GM21786 (cell line): ENCODE measurements around the gene TTC28.

Source experiments
- ATAC-seq: cut with Tn5 transposase; IDR thresholded peaks from one replicate; pipeline ENCODE4 v1.9.1; 2021; ENCODE audit not compliant: unreplicated experiment

Gene TTC28

DNA sequence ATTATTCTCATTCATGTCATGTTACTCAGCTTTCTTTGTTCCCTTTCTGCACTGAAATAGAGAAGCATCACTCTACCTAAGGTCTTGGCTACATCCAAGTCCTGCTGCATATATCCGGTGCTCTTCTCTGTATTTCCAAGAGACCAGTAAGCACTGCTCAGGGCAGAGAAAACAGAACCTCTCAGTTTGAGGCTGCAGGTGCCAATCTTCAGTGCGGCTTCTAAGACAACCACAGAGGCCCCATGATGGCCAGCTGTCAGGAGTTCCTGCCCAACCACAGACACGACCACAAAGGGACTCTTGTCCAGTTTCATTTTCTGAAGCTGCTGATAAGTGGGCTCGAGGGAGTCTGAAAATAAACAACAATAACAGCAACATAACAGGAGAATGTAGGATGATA, 382.1 kb downstream of the TTC28 start:
- peak; percentile 75 for ATAC-seq

DNA sequence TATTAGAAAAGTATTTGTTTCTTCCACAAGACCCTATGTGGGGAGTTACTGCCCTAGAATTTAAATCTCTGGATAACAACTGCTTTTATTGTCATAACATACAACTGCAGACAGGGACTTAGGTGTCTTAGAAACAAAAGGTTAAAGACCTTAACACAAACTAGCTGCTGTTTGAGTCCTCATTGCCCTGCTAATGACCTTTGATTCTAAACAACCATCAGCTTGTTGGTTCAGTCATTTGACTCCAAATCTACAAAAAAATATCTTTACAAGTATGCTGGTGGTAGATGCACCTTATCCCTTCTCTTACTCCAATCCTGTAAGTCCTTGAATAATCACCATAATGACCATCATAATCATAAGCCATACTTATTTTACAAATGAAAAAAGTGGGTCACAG, 383.2 kb downstream of the TTC28 start:
- no peak for ATAC-seq

DNA sequence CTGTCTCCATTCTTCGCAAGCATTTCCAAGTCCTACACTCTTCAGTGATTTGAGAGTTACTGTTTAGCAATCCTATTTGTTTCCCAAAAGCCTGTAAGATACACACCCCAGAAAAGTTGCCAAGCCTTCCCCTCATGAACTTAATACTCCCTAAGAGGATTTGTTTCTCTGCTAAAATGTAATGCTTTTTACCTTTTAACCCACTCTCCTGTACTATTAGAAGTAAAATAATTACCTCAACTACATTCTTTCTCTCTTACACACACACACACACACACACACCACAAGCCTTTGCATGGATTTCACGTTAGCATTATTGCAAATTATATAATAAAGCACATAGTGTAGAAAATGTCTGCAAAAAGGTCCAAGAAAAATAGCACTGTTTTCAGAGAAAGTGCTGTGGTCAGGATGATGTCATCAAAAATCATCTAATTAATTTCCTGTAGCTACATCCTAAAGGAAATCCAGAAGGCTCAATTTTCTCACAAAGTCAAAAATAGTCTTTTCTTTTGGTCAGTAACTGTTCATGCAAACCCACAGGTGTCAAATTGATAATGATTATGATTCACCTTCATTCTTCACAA, 396.5 kb downstream of the TTC28 start:
- ATAC-seq, result no peak

DNA sequence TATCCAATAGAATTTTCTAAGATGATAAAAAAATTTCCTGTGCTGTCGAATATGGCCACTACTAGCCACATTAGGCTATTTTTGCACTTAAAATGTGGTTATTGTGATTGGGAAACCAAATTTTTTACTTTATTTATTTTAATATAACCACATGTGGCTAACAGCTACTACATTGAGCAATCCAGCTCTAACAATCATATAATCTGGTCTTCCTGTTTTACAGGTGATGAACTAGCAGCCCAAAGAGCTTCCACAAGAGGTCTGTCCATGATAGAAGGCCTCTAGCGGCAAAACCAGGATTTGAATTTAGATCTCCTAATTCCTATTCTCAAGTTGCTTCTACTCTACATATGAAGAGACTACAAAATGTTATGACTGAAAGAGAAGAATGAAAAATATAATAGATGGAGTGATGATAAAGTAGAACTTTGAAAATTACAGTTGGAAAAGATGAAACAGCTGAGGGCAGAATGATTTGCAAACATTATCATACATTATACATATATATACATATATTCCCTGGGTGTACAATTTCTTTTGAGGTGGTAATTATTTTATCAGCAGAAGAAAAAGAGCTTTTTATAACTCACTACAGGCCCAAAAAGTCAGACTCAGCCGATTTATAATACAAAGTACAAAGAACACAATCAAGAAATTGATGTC, 397.1 kb downstream of the TTC28 start:
- no peak for ATAC-seq

DNA sequence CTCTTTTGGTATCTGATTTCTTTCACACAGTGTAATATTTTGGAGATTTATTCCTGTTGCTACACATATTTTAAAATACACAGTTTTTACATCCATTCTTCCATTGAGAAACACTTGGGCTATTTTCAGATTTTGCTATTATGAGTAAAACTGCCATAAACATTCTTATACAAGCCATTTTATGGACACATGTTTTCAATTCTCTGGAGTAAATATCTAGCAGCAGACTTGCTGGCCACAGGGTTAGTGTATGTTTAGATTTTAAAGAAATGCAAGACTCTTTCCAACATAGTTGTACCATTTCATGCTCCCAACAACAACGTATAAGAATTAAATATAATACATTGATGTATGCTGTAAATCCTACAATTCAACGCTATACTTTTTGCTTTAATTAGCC, 399.8 kb downstream of the TTC28 start:
- ATAC-seq, result no peak

DNA sequence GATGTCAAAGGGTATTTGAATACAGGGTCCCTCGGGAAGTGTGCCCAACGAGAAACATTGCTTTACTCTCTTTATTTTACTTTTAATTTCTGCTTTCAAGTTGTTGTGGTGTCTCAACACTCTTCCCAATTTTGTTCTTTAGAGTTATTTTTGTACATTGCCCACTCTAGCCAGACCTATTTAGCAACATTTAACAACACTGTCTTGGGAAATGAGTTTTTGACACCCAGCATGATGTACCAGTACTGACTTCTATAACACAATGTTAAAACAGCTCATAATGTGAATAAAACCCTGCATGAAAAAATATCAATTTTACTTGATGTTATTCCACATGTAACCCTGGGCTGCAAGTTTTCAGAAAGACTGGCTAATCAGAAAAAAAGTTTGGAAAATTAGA, 410.4 kb downstream of the TTC28 start:
- no peak for ATAC-seq

DNA sequence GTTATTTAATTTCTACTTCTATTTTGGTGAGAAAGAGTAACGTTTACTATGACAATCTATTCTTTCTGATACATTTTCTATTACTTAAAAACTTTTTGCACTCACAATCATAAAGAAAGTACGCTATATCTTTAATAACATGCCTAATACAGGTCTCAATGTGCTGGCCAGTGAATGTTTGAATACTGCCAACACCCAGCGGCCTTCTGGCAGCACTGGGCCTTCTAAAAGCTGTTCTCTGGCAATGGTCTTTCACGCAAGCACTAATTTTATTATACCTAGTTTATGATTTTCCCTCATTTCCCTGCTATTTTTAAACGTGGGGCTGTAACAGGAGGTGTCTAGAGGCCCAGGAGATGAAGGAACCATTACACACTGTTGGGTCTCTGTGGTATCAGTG, 410.8 kb downstream of the TTC28 start:
- no peak for ATAC-seq

DNA sequence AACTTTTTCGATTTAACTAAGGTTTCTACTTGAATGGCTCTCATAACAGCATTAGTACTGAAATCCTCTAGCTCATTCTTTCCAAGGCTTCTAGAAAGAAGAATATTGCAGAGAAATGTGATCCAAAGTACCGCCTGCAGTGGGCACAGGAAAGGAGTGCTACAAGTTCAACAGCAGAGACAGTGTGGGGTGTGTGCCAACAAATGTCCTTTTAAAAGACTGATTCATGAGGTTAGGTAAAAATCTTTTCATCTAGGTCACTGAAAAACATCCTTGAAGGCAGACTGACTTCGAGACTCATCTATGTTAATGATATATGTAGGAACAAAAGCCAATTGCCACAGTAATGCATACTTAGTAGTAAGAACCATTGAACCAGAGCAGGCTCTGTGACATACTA, 411.5 kb downstream of the TTC28 start:
- no peak for ATAC-seq

DNA sequence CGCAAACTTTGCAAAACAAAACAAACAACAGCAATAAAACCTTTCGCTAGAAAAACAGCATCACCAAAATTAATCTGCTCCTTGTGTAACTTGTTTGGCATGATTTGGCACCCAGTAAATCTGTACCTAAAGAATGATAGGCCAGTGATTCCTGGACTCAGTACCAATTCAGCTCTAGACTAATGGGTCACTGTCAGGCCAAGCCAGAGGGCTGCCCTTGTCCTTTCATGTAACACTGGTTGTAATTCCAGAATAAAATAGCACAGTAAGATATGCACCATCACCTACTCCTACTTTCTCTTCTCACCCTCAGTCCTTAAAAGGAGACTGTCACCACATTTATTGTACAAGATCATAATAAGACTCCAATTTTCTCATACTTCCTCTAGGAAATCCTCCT, 419.0 kb downstream of the TTC28 start:
- no peak for ATAC-seq

DNA sequence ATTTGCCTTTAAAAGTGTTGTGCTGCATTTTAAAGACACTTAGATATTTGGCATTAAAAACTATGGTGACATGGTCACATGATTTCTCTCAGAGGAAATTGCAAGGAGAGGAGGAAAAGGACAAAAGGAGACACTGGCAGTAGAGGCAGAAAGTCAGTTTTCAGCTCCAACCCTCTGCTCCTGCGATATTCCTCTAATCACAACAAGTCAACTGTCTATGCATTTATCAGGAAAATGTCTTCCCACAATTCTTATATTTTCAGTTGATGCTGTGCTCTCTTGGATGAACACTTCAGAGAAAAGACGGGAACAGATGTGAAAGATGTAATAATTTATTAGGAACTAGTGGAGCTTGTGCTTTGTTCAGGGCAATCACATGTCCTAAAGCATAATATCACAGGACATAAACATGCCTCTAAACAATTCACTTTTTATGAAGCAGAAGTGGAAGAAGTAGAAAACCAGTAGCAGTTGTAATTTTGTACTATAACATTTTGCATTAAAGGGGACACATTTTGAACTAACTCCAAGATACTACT, 419.8 kb downstream of the TTC28 start:
- no peak for ATAC-seq

DNA sequence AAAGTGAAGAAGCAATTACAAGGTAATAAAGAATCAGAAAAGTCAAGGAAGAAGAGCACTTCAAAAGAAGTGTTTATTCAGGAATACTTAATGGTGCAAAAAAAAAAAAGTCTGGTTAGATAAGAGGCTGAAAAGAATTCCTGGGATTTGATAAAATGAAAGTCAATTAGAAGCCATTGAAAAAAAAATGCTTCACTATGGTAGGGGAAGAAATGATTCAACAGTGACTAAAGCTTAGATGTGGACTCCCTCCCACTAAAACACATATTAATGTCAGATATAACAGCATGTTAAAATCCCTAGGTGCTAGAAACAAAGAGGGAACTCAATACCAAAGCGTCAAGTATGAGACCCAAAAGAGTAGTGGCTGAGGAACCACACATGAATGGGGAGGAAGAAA, 425.2 kb downstream of the TTC28 start:
- no peak for ATAC-seq

DNA sequence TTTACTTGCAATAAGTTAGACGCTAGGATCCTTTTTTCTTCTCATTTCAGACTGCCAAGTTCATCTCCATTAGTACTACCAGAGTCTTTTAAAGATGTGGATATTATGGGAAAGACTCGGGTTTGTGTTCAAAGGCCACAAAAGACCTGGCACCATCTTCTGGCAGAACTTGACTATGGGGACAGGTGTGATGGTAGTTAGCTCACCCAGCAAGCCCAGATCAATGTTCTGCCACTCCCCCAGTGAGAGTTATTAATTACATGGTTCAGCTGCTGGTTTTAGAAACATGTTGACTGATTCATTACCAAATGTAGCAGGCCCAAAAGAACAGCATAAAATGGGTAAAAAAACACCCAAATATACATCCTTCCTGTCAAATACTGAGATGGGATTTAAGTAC, 427.1 kb downstream of the TTC28 start:
- no peak for ATAC-seq

DNA sequence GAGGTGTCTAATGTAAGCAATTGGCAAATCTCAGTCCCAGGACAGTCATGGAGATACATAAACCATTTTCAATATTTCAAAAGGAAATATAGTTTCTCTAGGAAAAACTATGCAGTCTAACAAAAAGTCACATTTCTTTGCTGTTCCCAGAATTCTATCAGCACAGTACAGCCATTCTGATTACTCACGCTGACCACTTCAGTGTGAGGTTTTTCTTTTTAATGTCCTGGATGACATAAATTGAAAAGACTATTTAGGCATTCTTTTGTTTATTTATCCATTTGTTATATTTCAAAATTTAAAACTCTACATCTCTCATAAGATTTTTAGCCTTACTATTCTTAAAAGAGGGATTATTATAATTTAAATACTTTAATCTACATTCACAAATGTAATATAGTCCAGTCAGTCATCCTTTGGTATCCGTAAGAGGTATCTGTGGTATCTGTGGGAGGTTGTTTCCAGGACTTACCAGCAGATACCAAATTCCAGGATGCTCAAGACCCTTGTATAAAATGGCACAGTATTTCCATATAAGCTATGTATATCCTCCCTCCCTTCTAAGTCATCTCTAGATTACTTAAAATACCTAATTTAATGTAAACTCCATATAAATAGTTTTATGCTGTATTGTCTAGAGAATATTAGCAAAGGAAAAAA, 429.5 kb downstream of the TTC28 start:
- no peak for ATAC-seq

DNA sequence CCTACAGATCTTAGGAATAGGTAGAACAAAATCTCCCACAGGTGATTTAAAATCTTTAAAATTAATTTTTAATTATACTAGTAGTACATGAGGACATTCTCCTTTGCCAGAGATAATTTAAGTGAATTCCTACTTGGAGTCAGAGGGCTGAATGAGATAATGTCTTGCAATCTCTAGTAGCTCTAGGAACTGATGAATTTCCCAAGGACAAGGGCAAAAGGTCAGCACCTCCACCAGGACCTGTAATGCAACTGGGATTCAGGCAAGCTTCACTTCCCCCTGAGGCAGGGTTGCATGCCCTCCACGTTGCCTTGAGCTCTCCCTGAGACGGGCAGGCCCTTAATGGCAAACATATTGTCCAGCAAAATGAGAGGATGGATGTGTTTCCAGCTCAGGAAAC, 430.2 kb downstream of the TTC28 start:
- no peak for ATAC-seq

DNA sequence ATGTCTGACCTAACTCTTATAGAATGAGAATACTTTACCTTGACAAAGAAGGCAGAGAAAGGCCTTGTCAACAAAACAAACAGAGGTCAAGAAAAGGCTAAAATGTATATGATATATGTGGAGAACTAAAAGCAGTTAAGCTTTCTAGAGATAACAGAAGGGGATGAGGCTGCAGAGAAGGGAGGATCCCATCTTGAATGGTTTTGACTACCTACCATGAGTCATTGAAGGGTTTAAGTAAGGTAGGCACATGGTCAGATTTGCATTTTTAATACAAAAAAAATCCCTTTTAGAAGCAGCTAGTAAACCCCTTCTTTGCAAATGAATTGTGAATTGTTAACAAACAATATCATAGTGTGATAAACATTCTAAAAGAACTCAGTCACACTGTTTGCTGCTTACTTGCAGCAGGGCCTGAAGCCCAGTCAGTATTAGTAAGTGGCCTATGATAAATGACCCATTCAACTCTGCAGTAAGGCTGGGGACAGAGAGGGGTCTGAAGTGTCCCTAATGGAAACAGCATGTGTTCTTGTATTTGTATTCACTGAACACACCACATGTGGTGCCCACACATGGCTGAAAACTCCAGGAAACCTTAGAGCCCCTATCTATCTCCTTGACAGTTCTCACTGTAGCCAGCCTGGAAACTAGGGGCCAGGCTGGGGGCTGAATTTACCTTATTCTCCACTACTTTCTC, 431.8 kb downstream of the TTC28 start:
- no peak for ATAC-seq

DNA sequence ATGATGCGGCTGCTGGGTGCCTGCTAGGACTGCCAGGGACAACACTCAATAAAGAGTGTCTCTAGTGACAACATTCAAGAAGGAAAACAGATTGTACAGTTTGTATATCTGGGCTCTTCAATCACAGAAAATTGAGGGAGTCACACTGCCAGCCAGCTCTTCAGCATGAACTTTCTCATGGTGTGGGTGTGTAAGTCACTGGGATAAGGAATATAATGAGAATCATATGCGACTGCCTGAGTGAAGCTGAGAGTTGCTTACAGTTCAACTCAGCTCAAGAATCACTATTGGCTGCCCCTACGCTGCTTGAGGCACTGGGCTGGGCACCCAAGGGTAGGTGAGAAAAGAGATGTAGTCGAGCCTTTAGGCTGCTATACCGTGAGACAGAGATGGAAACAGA, 432.5 kb downstream of the TTC28 start:
- ATAC-seq, result no peak

DNA sequence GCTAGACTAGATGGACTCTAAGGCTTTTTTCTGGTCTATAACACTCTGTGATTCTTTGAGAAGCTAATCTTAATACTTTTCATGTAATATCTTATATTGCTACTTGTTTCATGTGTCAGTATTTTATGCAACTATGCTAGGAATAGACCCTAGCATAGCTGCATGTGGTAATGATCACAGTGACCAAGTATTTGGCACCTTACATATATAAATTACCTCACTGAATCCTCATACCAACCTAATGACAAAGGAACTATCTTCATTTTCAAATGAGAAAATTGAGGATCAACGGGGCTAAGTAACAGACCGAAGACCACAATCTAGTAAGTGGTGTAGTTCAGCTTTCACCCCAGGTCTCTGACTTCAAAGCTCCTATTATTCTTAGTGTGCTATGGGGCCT, 433.2 kb downstream of the TTC28 start:
- ATAC-seq, result no peak

DNA sequence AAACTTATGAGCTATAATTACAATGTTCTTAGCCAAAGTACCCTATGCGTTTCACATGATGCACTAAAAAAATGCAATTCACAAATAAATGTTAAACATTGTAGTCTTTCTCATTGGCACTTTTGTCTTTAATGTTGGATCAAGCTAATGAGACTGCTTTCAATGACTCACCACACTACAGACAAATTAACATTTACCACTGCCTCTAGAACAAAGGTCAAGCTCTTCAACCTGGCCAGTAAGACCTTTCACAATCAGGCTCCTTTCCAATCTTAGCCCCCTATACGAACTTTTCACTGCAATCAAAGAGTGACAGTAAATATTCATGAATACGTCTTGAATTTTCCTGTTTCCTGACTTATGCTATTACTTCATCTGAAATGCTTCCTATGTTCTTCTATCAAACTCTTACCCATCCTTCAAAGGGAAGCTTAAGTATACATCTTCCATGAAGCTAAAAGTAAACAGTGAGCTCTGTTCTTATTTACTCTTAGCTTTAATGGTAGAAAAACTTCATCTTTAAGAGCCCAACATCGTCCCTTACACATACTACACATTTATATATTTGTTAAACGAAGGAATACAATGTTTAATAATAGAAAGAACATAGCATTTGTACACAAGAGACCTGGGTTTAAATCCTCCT, 433.9 kb downstream of the TTC28 start:
- ATAC-seq, result no peak

DNA sequence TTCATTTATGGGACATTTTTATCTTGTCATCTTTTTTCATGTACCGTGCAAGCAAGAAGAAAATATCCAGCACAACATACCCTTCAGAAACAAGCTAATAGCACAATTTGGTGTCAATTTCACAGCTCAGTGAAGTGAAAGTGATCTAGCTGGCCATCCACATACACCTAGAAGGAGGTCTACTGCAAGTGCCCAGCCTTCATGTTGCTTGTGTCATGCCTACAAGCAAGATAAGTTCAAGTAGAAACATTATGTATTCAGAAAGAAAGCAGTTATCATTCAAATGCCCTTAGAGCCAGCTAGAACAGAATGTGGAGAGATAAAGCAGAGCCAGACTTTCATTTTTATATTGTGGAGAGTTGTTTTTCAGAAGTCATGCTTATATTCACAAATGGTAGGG, 434.9 kb downstream of the TTC28 start:
- no peak for ATAC-seq

DNA sequence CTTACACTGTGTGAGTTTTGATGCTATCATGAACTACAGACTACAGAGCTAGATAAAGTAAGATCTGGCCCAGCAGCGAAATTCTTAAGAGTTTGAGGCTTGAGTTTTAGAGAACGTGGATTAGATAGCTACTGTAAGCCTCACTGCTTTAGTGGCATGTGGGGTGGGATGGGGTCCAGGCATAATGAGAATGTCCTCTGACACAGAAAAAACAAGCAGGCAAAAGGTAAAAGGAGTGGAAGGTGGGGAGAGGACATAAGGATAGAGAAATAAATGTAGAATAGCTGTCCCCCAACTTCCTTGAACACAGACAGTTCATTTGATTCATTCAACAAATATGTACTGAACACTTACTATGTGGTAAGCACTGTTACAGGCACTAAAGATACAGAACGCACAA, 436.1 kb downstream of the TTC28 start:
- no peak for ATAC-seq

DNA sequence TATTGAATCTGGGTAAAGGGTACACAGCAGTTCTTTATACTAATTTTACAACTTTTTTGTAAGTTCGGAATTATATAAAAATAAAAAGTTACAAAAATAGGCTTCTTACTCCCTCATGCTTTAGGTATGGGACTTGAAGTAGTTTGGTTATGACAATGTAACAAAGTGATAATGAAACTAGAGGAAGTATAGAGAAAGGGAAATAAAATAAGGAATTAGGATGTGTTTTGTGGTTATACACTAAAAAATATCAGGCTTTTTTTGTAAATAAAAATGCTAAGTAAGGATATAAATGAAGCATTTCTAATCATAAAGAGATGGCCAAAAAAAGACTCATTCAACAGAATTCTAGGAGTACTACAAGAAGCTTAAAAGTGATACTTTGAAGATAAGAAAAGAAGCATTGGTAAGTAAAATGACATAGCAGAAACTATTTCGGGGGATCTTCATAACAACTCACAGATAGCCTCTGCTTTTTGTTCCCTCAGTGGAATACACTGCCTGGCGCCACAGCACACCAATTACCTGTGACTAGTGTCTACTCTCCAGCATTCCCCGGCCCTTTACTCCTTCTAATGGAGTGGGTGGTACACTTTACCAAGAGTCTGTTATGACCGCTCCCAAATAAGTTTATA, 437.9 kb downstream of the TTC28 start:
- no peak for ATAC-seq
